Fibroblast of skin of right quadriceps (primary cell): Measurements from ENCODE around the gene ZNF346.

Source experiments
- DNase-seq: peaks from one replicate; pipeline ENCODE4 v3.0.0-alpha.2; 2013

ZNF346 gene

DNA sequence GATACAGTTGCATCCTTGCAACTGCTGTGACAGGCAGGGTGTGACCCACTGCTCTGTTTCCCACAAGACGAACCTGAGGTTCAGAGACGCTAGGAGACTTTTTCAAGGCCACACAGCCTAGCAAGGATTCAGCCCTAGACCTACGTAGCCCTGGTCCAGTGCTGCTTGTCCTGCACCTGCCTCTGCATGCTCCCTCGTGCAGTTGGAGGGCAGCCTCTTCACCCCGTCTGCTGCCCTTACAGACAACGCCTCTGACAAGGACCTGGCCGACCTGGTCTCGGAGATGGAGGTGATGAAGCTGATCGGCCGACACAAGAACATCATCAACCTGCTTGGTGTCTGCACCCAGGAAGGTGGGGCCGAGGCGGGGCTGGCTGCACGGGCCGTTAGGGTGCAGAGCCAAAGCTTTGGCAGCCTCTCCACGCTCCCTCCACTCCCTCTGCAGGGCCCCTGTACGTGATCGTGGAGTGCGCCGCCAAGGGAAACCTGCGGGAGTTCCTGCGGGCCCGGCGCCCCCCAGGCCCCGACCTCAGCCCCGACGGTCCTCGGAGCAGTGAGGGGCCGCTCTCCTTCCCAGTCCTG, 72.7 kb downstream of the ZNF346 start:
- no peak for DNase-seq

DNA sequence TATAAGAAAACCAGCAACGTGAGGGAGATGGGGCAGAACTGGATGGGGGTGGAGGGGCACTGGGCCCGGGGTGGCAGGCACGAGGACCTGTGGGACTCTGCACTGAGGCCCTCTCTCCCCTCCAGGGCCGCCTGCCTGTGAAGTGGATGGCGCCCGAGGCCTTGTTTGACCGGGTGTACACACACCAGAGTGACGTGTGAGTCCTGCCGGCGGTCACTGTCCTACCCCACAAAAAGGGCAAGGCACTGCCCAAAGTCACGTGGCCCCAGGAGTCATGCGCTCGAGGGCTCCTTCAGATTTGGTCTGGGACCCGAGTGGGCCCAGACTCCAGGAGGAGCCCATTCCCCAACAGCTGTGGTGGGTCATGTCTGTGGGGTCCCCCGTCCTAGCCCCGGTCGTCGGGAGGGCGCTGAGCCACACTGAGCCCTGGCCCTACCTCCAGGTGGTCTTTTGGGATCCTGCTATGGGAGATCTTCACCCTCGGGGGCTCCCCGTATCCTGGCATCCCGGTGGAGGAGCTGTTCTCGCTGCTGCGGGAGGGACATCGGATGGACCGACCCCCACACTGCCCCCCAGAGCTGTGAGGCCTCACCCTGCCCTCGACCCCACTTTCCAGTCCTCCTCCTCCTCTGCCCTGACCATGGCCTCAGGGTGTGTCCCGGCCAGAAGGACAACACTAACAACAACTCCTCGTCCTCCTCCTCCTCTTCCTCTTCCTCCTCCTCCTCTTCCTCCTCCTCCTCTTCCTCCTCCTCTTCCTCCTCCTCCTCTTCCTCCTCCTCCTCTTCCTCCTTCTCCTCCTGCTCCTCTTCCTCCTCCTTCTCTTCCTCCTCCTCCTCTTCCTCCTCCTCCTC, 73.9 kb downstream of the ZNF346 start:
- no peak for DNase-seq

DNA sequence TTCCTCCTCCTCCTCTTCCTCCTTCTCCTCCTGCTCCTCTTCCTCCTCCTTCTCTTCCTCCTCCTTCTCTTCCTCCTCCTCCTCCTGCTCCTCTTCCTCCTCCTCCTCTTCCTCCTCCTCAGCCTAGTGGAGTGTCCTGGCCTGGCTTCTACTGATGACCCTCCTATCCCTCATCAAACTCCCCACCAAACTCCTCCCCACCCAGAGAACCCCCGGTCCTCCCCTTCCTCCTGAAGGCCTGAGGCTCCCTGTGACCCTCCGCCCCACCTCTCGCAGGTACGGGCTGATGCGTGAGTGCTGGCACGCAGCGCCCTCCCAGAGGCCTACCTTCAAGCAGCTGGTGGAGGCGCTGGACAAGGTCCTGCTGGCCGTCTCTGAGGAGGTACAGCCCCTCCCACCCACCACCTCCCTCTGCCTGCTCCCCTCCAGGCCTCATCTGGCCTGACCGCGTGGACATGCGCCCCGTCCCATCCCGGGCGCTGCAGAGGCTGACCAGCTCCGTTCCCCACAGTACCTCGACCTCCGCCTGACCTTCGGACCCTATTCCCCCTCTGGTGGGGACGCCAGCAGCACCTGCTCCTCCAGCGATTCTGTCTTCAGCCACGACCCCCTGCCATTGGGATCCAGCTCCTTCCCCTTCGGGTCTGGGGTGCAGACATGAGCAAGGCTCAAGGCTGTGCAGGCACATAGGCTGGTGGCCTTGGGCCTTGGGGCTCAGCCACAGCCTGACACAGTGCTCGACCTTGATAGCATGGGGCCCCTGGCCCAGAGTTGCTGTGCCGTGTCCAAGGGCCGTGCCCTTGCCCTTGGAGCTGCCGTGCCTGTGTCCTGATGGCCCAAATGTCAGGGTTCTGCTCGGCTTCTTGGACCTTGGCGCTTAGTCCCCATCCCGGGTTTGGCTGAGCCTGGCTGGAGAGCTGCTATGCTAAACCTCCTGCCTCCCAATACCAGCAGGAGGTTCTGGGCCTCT, 74.8 kb downstream of the ZNF346 start:
- no peak for DNase-seq

DNA sequence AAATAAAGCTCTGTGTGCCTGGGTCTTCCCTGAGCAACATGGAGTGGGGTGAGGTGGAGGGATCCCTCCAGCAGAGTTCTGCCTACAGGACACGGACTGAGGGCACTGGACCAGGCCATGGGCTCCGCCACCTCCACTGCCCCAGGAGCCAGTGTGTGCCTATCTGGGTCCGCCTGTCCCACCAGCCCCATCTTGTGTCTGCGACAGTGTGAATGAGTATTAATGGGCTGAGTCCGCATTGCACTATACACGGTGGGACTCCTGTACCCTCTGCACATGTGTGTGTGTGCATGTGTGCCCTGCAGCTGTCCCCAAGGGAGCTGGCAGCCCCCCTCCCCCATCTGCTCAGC, 75.6 kb downstream of the ZNF346 start:
- DNase-seq = no peak

DNA sequence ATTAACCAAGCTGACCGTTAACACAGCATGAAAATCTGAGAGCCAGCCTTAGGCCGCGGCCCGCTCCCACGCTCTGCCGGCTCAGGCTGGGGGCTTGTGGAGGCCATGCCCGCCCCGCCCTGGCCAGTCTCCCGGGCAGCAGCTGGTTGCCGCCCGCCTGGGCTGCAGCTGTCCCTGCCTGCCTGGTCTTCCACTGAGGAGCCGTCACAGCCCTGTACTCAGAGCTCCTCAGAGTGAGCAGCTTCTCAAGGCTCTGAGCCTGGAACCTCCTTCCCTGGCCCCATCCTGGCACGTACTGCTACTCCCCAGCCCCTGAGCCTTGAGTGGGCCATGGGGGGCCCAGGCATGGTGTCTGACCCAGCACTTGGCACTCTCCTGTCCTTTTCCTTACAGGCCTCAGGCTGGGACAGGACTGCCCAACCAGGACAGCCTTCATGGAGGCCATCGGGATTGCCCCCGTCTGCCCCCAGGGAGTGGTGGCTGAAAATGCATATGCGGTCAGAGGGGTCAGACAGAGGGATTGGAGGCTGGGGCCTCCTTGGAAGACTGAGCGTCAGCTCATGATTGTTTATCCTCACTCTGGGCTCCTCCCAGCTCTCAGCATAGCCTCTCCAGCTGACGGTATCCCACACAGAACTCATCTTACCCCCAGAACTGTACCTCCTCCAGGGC, 76.1 kb downstream of the ZNF346 start:
- no peak for DNase-seq

DNA sequence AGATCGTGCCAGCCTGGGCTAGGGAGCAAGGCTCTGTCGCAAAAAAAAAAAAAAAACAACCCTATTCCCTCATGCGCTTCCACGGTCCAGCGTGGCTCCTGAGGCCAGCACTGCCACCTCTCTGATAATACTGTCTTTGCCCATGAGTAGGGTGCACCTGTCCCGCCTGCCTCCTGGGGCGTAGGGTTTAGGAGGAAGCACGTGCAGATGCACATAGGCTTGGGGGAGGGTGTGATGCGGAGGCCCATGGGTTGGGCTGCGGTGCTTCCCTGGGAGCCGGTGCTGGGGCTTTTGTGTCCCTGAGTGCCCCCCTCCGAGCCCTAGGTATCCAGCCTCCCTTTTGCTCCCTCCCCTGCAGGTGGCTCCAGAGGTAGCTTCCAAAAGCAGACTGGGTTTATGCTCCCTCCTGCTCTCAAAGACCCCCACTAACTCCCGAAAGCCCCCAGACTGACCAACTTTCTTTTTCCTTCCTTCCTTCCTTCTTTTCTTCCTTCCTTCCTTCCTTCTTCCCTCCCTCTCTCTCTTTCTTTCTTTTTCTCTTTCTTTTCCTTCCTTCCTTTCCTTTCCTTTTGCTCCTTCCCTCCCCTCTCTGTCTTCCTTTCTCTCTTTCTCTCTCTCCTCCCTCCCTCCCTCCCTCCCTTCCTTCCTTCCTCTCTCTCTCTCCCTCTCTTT, 77.1 kb downstream of the ZNF346 start:
- no peak for DNase-seq

DNA sequence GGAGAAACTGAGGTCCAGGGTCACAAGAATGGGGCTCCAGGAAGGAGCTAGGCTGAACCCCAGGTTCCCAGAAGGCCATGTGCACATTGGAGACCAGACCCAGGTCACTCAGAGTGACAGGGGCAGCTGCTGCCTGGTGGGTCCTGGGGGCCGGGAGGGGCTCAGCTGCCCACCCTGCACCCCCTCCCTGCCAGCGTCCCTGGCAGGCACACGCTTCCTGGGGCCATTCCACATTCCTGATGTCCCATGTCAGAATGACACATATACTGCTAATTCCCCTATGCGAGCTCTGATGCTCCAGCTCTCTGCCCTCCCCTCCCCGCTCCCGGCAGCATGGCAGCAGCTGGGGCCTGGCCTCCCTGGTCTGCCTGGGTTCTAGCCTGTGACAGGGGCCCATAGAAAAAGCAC, 78.2 kb downstream of the ZNF346 start:
- peak; percentile 25 for DNase-seq

DNA sequence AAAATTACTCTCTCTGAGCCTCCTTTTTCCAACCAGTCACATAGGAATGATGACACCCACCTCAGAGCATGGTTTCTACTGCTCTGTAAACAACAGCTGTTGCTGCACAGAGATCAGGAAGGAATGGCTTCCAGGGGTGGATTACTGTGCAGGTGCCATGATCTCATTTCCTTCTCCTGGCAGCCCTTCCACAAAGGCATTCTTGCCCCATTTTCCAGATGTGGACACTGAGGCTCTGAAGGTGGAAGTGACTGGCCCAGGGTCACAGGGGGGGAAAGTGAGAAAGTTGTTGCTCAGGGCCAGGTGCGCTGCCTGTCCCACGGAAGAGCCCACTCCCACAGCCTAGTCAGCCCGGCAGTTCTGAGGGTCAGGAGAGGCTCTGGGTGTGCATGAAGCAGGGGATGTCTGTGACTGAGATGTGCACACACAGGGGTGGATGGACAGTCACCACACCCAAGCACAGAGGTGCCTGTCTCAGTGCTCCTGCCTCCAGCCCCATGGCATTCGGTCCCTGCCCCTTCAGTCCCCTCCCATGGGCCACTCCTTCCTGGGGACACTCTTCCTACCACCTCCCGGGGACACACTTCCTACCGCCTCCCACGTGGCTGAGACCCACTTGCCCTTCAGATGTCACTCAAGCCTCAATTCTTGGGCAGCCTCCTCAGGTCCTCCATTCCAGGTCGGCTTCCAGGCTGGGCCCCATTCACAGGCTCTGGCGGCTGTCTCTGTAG, 81.2 kb downstream of the ZNF346 start:
- no peak for DNase-seq

DNA sequence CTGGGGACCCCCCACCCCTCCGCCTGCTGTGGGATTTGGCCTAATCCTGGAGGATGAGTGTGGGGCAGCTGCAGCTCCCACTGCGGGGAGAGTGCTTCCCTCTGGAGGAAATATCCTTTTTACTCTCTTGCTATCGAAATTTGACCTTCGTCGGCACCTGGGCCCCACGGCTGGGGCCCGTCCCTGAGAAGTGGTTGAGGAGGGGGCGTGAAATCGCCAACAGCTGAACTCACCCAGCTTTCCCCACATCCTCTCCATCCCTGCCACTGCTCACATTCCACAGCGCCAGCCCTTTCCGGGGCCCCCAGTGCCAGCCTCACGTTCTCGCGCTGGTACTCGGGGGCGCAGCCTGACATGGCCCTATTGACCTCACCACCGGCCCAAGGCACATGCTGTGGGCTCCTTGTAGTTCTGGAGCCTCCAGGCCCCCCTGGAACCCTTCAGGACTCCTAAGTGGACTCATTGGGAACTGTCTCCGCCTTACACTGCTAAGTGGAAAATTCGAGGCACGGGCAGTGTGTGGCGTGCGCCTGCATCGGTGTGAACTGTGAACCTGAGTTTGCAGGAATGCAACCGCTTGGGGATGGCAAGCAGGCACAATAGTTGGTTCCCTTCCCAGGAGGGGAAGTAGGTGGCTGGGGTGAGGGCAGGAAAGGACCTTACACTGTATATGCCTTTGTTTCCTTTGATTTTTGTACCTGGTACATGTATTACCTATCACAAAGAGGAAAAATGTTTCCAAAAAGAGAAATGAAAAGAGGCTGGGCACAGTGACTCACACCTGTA, 83.4 kb downstream of the ZNF346 start:
- DNase-seq = no peak

DNA sequence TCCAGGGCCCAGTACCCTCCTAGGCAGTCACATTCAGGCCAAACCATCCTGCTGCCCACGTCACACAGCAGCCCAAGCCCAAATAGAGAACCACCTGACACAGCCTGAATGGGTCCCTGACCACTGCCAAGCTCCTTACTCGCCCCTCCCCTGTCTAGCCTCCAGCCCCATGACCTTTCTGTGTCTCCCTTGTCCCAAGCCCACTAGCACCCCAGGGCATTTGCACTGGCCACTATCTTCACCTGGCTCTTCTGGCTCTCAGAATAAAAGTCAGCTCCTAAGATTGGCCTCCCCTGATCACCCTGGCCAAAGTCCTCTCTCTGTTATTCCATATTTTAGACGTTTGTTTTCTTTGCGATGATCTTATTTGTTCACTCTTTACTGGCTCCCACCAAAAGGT, 84.7 kb downstream of the ZNF346 start:
- no peak for DNase-seq

DNA sequence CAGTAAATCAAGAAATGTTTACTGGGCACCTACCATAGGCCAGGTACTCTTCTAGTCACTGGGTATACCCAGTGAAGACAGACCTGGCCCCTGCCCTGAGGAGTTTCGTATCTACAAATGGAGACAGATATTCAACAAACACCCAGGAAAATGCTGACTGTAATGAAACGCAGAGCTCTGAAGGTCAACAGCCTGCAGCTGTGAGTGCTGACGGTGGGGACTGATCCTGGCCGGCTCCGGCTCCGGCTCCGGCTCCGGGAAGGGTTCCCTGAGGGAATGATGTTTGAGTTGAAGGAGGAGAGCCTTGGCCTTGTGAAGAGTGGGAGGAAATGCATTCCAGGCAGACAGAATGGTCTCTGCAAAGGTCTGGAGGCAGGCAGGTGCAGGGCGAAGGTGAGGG, 87.3 kb downstream of the ZNF346 start:
- no peak for DNase-seq

DNA sequence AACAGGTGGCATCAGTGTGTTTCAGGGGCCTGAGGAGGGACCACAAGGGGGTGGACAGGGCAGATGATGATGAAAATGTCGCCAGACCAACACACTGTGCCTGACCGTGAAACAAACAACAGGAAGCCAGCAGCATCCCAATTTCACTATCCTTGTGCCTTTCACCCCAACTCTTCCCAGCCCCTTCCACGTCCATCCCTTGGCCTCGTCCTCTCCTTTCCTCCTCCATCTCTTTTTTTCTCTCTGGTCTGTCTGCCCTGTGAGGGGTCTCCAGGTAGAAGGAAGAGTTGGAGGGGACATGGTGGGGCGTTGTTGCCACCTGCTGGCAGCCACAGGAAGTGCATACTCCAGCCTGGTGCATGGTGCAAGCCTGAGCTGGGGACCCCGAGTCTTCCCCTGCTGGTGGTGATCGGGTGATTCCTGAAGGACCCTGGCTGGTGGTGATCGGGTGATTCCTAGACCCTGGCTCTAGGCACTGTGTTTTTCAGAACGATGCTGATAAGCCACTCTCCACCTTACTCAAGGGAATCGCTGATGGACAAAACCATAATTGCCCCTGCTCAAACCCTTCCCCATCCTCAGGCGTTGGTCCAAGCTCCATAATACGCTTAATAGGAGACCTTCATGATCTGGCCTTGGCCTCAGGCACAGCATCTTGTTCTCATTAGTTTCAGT, 89.4 kb downstream of the ZNF346 start:
- peak; percentile 37 for DNase-seq

DNA sequence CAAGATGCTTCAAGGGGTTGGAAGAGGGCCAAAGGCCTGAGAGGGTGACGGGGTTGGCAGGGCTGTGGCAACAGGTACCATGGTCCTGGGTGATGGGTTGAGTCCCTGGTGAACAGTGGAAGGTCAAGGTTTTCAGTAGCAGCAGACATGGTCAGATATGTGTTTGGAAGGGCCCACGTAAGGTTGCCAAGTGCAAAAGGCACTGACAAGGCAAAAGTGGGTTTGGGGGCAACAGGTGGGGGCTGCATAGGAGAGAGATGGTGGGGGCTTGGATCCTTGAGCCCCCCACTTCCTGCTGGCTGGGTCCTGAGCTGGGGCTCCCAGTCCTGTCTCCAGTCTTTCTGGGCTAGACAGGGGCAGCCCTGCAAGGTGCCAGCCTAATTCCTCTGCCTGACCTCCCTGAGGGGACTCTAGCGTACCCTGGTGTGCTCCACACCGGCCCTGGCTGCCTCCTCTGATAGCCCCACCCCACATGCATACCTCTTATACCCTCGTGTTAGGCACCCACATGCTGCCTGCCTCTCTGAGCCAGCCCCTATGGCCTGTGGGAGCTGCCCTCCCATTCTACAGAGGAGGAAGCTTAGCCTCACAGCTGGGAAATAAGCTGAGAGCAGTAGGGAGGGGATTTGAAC, 90.2 kb downstream of the ZNF346 start:
- no peak for DNase-seq

DNA sequence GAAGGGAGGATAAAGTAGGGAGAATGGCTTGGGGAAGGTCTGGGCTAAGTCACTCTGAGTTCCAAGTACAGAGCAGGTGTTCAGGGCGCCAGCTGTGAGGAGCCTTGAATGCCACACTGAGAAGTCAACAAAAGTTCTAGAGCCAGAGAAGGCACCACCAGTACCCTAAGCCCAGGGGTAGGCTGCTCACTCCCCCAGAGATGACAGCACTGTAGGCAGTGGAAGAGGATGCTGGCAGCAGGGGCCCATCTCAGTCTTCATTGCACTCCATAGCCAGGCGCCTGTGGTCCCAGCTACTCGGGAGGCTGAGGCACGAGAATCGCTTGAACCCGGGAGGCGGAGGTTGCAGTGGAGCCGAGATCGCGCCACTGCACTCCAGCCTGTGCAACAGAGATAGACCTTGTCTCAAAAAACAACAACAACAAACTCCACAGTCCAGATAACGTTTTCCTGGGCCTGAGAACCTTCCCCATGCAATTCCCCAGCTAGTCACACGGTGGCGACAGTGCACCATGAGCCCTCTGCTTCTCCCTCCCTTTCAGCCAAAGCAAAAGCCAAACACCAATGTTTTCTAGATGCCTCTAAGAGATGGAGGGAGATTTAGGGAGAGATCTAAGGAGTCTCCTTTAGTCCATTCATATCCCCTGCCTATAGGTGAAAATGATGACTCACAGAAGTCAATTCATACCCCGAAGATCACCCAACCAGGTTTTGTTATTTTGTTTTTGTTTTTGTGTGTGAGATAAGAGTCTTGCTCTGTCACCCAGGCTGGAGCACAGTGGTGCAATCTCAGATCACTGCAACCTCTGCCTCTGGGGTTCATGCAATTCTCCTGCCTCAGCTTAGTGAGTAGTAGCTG, 91.3 kb downstream of the ZNF346 start:
- DNase-seq = peak; percentile 64

DNA sequence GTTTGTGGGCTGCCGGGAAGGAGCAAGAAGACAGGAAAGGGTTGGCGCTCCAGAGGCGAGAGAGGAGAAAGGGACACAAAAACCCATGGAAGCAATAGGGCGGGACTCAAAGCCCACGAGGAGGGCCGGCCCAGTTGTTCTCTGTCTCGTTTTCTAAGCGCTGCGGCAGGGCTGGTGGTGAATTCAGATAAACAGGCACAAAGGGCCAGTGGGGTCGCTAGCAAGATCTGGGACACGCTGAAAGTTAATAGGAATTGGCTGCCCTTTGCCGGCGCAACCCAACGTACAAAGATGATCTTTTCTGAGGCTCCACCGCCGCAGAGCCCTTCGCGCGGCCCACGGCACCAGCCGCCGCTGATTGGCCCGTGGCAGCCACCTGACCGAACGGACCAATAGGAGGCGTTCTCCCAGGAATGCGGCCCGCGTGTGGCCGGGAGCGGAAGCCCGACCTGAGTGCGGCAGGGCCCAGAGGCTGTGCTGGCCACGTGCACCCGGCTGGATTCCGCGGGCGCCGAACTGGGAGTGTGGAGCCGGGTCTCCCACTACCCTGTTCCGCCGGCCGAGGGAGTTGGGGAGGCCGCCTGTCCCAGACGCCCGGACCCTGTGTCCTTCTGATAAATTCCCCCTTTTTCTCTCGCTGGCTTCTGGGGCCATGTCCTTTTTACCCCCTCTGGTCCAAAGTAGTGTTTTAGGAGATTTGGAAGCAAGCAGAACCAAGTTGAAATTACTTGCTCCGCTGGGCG, 94.3 kb downstream of the ZNF346 start:
- peak; percentile 83 for DNase-seq

DNA sequence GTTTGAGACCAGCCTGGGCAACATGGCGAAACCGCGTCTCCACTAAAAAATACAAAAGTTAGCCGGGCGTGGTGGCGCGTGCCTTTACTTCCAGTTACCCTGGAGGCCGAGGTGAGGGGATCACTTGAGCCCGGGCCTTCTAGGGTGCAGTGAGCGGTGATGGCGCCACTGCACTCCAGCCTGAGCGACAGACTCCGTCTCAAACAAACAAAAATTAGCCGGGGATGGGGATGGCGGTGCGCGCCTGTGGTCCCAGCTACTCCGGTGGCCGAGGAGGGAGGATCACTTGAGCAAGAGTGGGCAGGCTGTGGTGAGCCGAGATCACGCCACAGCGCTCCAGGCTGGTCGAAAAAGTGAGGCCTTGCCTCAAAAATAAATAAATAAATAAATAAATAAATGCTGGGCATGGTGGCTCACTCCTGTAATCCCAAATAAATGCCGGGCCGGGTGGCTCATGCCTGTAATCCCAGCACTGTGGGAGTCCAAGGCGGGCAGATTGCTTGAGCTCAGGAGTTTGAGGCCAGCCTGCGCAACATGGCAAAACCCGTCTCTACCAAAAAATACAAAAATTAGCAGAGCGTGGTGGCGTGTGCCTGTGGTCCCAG, 95.0 kb downstream of the ZNF346 start:
- no peak for DNase-seq

DNA sequence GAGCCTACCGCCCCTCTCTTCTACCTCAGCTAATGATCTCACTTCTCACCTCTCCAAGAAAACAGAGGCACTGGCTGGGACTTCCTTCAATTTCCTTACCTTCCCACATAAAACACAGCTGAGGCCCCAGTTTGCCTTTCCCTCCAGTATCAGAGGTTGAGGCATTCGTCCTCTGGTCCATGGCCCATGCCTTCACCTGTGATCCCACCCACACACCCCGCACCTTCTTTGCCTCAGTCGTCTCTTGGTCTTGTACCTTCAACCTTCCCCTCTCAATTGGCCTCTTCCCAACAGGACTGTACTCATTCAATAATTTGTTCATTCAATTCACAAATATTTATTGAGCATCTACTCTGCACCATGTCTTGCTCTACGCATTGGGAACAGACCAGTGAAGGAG, 100.1 kb downstream of the ZNF346 start:
- DNase-seq = no peak
